ENCODE data around the gene PTGIS.

PTGIS gene

DNA sequence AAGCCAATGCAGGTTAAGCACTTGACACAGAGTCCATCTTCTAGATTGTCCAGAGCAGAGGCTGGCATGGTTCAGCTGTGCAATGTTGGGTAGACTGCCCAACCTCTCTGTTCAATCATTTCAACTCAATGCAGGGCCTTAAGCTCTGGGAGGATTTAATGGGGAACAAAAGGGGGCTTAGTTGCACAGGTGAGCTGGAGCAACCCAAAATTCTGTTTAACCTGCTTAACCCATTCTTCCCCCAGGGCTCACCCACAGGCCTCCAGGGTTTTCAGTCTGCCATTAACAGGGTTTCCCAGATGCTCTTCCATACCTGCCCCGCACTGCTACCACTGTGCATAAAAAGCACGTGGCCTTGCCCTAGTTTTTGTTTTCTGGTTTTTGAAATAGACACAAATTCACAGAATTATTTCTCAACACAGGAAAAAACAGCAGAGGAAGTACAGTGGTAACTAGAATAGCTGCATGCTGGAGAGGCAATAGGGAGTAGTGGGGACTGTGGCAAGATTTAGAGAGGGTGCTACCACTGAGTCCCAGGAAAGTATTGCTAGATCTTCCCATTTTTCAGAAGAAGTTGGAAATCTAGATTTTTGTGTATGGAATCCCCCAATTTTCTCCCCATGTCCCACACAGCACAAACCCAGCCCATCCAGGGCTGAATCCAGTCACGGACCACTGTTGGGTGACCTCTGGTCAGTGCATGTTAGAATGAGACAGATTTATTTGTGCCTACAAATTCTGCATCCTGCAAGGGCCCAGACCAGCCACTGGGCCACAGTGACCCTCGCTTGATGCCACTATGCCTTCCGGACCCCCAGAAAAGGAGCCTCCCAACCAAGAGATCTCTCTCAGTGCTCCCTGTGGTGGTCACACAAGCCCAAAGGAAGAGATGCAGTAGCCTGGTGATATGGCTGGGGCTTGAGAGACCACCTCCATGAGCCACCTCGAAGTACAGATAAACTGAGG, 4.6 kb downstream of the PTGIS start:
- no peak for DNase-seq (ENCODE audit: low spot score)
- TF ChIP-seq, protein P1, sequence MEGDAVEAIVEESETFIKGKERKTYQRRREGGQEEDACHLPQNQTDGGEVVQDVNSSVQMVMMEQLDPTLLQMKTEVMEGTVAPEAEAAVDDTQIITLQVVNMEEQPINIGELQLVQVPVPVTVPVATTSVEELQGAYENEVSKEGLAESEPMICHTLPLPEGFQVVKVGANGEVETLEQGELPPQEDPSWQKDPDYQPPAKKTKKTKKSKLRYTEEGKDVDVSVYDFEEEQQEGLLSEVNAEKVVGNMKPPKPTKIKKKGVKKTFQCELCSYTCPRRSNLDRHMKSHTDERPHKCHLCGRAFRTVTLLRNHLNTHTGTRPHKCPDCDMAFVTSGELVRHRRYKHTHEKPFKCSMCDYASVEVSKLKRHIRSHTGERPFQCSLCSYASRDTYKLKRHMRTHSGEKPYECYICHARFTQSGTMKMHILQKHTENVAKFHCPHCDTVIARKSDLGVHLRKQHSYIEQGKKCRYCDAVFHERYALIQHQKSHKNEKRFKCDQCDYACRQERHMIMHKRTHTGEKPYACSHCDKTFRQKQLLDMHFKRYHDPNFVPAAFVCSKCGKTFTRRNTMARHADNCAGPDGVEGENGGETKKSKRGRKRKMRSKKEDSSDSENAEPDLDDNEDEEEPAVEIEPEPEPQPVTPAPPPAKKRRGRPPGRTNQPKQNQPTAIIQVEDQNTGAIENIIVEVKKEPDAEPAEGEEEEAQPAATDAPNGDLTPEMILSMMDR (IDR thresholded peaks at IDR 0.05; ENCODE audit: extremely low read depth, missing control alignments), result no peak

DNA sequence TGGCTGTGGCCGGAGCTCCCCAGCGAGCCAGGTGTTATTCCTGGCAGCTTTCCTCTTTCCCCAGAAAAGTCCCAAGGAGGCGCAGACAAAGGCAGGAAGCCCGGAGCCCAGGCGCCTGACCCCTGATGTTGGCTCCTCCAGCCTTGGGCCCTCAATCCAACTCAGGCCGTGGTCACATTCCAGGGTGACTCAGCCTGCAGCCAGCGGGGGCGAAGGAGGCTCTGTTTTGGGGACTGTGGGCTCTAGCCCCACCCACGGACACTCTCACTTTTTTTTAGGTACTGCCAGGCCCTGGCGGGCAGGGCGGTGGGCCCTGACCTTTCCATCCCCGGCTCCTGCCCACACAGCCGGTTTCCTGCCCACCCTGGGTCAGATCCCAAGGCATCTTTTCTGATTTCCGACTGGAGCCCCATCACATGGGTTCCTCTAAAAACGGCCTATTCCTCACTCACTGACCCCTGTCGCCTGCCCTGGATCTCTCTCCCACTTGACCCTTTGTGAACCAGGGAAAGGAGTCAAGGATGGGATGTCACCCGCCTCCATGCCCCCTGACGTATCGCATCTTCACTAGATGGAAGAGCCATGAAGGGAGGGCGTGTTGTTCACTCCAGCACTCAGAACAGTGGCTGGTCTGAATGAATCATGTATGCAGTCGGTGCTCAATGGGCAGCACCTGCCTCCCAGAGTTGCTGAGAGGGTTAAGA, 5.5 kb downstream of the PTGIS start:
- DNase-seq (ENCODE audit: low spot score), result no peak
- TF ChIP-seq, protein P1 (IDR thresholded peaks at IDR 0.05; ENCODE audit: extremely low read depth, missing control alignments), result no peak

DNA sequence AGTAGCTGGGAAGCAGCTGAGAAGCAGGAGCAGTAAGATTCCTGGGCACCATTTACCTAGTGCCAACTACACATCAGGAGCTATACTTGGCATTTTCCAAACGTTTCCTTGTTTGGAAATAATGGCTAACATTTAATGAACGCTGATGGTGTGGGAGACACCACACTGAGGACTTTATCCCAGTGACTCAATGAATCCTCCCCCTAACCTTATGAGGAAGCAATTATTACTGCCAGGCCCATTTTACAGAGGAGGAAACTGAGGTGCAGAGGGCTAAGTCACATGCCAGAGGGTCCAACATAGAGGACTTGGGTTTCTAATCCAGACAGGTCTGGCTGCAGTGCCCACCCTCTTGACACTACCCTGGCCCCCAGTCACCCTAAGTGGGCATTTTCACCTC, 6.1 kb downstream of the PTGIS start:
- DNase-seq (ENCODE audit: low spot score), result no peak
- TF ChIP-seq, protein P1 (IDR thresholded peaks at IDR 0.05; ENCODE audit: extremely low read depth, missing control alignments), result no peak

DNA sequence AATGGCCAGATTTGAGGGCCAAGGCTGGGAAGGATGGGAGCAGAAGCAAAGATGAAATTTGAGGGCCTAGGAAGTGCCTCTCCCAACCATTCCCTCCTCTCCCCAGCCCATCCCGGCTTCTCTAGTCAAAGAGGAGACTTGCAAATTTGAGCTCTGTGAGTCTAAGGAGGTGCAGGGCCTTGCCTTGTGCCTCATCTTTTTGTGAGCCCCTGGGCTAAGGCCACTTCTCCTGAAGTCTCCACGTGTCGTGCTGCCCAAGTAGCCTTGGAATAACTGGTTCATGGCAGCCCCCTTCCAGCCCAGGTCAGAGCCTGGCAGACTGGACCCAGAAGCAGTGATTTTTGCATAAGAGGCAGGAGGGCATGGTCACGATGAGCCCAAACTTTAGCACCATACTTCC, 6.7 kb downstream of the PTGIS start:
- TF ChIP-seq, protein P1 (IDR thresholded peaks at IDR 0.05; ENCODE audit: extremely low read depth, missing control alignments), result no peak

DNA sequence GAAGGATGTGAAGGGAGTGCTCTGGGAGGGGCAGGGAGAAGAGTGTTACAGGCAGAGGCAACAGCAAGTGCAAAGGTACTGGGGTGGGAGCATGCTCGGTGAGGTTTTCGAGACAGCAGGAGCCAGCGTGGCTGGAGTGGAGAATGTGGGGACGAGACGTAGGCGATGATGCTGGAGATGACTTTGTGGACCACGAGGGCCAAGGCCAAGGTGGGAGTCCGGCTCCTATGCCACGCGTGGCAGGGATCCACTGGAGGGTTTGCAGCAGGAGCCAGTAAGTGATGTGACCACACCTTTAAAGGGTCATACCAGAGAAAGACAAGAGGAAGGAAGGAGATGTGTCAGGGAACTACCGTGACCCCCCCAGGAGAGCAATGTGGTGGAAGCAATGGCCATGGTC, 7.3 kb downstream of the PTGIS start:
- TF ChIP-seq, protein P1 (IDR thresholded peaks at IDR 0.05; ENCODE audit: extremely low read depth, missing control alignments), result no peak
- no peak for DNase-seq (ENCODE audit: low spot score)

More for the DNA sequence above, 6.7 kb downstream of the PTGIS start:
- DNase-seq (ENCODE audit: low spot score), result no peak

DNA sequence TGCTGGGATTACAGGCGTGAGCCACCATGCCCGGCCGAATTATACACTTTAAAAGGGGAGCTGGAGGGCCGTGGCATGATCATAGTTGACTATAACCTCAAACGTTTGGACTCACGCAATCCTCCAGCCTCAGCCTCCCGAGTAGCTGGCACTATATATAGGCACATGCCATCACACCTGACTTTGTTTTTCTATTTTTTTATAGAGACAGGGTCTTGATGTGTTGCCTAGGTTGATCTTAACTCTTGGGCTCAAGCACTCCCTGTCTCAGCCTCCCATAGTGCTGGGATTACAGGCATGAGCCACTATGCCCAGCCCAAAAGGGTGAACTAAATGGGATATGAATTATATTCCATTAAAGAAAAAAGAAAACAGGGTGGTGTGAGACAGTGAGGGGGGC, 7.8 kb downstream of the PTGIS start:
- DNase-seq (ENCODE audit: low spot score), result no peak
- TF ChIP-seq, protein P1 (IDR thresholded peaks at IDR 0.05; ENCODE audit: extremely low read depth, missing control alignments), result no peak

Data from GM20000 (cell line).